ENCODE data around the gene CNN1.

The CNN1 gene

DNA sequence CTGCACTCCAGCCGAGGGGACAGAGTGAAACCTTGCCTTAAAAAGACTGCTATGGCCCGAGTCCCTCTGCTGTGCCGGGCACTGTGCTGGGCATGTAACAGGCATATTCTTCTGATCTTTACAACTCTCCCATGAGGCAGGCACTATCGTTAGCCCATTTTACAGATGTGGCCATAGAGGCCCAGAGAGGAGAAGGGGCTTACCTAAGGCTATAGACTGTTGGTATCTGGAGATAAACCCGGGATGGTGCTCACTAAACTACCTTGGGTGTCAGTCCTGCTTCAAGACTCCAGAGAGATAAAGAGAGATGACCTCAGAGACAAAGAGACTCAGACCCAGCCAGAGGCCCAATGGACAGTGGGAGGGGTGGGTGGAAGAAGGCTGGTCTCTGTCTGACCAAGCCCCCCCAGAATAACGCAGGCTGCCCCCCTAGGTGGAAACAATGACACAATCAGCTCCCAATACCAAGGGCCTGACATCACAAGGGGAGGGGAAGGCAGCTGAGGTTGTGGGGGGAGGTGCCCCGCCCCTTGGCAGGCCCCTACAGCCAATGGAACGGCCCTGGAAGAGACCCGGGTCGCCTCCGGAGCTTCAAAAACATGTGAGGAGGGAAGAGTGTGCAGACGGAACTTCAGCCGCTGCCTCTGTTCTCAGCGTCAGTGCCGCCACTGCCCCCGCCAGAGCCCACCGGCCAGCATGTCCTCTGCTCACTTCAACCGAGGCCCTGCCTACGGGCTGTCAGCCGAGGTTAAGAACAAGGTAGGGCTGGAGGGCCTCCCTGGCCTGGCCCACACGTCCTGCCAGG lies at the start of gene CNN1:
Gene CNN1 (plus strand): TSS at position 620 of the 805 bp plus-strand sequence. CDS start 77 bp downstream, at position 697.
- DNase-seq (ENCODE audit: low spot score) = no peak

DNA sequence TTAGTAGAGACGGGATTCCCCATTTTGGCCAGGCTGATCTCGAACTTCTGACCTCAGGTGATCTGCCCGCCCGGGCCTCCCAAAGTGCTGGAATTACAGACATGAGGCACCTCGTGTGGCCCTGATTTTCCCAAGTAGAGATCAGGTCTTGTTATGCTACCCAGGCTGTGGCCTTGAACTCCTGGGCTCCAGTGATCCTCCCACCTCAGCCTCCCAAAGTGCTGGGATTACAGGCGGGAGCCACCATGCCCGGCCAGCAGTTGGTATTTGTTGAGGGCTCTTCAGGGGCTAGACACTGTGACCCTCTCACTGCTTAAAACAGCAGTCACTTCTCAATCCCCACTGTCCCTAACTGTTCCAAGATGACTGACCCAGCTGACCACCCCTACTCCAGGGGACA lies 49.3 kb upstream of the CNN1 start:
- DNase-seq (ENCODE audit: low spot score) = no peak

DNA sequence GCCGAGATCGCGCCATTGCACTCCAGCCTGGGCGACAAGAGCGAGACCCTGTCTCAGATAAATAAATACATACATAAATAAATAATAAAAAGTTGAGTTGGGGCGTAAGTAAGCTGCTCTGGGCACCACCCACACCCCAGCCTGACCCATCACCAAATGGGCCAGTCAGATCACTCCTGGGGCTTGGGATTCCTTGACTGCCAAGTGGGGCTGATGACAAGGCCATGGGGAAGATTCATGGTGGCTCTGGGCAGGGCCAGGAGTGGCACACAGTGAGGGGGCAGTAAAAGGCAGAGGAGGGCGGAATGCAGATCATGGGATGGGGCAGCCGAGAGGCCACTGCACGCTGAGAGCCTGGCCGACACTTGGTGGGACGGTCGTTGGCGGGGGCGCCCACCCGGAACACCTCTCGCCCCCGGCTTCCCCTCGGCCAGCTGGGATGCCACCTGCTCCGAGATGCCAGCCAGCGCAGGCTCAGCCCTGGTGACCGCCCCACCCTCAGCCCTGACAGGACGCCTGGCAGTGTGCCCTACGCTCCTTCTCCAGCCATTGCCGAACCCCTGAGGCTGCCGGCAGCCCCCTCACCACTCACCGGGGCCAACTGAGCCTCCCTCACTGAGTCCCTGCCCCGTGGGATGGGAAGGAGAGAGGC lies 43.9 kb upstream of the CNN1 start:
- no peak for DNase-seq (ENCODE audit: low spot score)

DNA sequence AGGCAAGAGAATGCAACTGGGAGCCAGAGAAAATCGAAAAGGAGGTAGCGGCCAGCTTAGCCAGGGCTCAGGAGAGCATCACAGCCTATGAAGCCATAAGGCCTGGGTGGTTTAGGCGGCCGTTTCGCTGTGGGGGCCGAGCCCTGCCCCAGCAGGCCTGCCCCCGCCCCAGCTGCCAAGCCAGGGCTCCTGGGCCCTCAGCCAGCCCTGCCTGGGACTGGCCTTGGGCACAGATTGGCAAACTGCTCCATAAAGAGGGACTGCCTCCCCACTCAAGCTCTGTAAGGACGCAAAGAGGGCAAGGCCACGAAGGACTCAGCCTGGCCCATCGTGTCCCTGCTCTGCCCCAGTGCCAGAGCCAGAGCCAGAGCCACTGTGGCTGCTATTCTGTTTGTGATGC lies 43.2 kb upstream of the CNN1 start:
- no peak for DNase-seq (ENCODE audit: low spot score)

GRCh38 chr19:11495885-11496284 lies 42.8 kb upstream of the CNN1 start:
- no peak for DNase-seq (ENCODE audit: low spot score)

DNA sequence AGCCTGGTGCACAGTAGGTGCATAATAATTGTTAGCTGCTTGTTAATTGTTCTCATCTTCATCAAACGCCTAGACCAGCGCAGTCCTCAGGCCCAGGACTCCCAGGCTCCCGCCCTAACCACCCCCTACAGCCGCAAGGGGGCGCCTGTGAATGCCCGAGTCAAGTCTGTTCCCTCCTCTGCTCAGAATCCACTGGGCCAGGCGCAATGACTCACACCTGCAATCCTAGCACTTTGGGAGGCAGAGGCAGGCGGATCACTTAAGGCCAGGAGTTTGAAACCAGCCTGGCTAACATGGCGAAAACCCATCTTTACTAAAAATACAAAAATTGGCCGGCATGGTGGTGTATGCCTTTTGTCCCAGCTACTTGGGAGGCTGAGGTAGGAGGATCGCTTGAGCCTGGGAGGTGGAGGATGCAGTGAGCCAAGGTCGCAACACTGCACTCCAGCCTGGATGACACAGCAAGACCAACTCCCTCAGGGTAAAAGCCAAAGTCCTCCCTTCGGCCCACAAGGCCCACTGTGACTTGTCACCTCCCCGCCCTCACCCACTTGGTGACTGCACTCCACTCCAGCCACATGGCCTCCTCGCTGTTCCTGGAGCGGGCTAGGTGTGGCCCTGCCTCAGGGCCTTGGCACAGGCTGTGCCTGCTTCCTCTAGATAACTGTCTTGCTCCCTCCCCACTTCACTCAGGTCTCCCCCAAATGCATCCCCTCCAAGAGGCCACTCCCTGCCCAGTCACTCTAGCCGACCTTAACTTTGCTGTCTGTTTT lies 42.1 kb upstream of the CNN1 start:
- DNase-seq (ENCODE audit: low spot score) = peak; percentile 57

- DNase-seq (ENCODE audit: low spot score) = no peak
Observed at GRCh38 chr19:11499220-11499726, 39.4 kb upstream of the CNN1 start.

DNA sequence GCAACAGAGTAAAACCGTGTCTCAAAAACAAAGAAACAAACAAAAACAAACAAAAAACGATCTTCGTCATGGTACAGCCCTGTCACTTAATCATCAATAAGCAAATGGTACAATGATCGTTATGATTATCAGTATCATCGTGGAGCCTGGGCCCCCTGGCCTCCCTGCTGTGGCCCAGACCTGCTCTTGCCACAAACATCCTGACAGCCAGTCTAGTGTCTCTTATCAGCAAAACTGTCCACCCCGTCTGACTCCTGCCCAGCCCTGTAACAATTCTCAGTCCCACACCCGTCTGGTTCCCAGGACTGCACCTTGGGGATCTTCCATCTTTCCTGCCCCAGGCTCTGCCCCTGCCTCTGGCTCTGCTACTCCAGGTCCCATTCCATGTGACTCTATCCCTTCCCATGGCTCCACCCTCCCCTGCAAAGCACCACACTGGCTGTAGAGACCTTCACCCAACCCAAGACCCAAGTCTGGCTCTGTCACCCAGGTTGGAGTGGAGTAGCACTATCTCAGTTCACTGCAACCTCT lies 38.7 kb upstream of the CNN1 start:
- DNase-seq (ENCODE audit: low spot score) = no peak

DNA sequence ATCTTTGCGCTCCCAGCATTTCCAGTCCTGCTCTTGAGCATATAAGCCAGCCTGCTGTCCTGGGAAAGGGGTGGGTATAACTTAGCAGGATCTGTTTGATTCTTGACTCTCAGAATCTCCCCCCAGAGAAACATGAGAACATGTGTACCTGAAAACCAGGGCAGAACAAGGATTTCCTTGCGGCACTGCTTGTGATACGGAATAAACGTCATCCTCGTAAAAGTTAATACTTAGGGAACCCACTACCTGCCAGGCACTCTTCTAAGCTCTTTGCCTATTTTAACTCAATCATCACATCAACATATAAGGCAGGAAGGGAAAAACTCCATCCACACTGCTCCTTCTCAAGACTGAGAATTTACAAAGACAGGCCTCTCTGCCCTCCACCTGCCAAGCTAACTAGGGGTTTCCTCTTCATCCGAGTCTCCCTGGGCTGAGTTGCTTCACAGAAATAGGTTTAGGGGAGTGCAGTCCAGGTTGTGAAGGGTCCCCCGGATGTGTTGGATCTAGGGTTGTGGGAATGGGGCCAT lies 34.1 kb upstream of the CNN1 start:
- DNase-seq (ENCODE audit: low spot score) = peak; percentile 2

GRCh38 chr19:11505032-11505503 lies 33.6 kb upstream of the CNN1 start:
- DNase-seq (ENCODE audit: low spot score) = peak; percentile 96

DNA sequence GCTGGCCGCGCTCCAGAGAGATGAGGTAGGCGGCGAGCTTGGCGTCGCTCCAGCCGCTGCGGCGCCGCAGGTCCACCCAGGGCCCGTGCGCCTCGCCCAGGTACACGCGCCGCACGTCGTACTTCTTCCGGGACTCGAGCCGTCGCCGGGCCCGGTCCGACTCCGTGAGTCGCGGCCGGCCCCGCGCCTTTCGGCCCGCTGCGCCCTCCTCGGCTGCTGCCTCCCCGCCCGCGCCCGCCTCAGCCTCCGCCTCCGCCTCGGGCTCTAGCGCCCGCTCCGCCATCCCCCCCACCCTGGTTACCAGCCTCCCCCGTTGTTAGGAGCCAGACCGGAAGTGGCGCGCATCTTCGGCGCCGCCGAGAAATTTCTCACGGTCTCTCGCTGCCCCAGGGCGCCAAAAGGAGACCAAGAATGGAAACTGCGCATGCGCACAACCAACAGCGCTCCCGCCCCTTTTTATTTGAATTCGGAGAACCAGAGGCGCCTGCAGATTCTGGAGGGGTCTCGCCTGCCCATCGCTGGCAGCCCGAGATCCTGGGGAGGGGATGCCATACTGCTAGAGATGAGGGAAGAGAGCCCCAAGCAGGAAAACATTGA lies 33.0 kb upstream of the CNN1 start, which contains the start of gene ZNF653:
Gene ZNF653 (minus strand): TSS at position 336 of the 597 bp plus-strand sequence. CDS start 53 bp downstream, at position 283.
- DNase-seq (ENCODE audit: low spot score) = peak; percentile 96

DNA sequence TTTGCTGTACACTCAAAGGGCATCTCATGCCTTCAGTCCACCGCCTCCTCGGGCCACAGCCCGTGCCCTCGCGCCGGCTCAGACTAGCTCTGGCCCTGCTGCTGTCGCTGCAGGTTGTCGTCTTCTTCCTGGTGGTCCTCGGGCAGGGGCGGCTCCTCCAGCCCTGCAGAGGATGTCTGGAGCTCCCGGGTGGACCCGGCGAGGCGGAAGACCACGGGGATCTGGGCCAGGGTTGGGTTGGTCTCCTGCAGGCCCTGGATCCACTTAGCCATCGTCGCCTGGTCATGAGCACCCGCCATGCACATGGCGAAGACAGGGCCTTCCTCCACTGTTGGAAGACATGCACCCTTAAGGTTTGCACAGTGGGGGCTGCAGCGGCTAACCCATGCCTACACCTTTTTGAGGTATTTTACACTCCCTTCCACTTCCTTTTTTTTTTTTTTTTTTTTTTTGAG lies 32.5 kb upstream of the CNN1 start:
- DNase-seq (ENCODE audit: low spot score) = no peak

GRCh38 chr19:11506967-11507366 lies 31.7 kb upstream of the CNN1 start:
- no peak for DNase-seq (ENCODE audit: low spot score)

- DNase-seq (ENCODE audit: low spot score) = no peak
Observed at GRCh38 chr19:11507370-11508078, 31.1 kb upstream of the CNN1 start.

DNA sequence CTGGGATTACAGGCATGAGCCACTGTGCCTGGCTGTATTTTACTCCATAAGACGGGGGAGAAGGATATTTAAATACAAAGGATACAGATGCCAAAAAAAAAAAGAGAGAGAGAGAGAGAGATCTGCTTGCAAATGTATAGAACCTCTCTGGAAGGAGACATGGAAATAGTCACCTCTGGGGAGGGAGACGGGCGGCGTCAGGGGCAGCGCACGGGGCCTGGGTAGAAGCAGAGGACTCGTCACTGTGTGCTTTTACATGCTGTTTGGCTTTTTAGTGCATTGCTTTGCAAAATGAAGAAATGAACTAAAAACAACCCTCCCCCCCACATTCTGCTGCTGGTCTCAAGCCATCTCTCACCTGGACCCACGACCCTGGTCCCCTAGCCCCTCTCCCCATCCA lies 28.2 kb upstream of the CNN1 start:
- no peak for DNase-seq (ENCODE audit: low spot score)

GRCh38 chr19:11513946-11514345 lies 24.7 kb upstream of the CNN1 start:
- no peak for DNase-seq (ENCODE audit: low spot score)

- DNase-seq (ENCODE audit: low spot score) = no peak
Observed at GRCh38 chr19:11519138-11519537, 19.5 kb upstream of the CNN1 start.

- DNase-seq (ENCODE audit: low spot score) = peak; percentile 95
Observed at GRCh38 chr19:11528551-11529341, 9.9 kb upstream of the CNN1 start, which contains the start of gene ECSIT. TSS of gene ECSIT (minus strand) at chr19:11529134. CDS start at chr19:11519170, 9,964 bp downstream.

GRCh38 chr19:11530432-11530831 lies 8.2 kb upstream of the CNN1 start:
- peak; percentile 8 for DNase-seq (ENCODE audit: low spot score)

DNA sequence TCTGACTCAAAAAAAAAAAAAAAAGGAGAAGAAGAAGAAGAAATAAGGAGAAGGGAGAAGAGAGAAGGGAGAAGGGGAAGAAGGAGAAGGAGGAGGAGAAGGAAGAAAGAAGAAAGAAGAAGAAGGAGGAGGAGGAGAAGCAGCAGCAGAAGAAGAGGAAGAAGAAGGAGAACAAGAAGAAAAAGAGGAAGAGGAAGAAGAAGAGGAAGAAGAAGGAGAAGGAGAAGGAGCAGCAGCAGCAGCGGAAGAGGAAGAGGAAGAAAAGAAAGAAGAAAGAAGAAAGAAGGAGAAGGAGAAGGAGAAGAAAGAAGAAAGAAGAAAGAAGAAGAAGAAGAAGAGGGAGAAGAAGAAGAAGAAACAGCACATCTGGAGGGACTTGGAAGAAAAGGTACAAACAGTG lies 4.1 kb upstream of the CNN1 start:
- no peak for DNase-seq (ENCODE audit: low spot score)

All from CD4-positive, alpha-beta T cell treated with Interleukin-2 at 100 ng/mL for 4 hours (primary cell).